A673 (cell line): ENCODE results near the gene EPM2AIP1. TPM values are rescaled to one million over a fixed set of nuclear protein-coding genes. Genes with fewer than 3 reads are reported as not detected.

Experiments
- BruUV-seq: library from RNA; stranded (reverse); fragments of 400-500 nt; replicated peaks from 2 replicates; lab custom pipeline; 2021; lab: Mats Ljungman, UMichigan
- CTCF ChIA-PET: fragments of 300-600 bp; sonication (Branson Sonifier 250); formaldehyde crosslinking; loops from one replicate; lab custom pipeline; 2022; ENCODE audit warnings: antibody characterized with exemption; lab: Charles Lee
- POLR2A ChIA-PET: fragments of 300-600 bp; sonication (Branson Sonifier 250); formaldehyde crosslinking; loops from one replicate; lab custom pipeline; 2022; ENCODE audit warnings: antibody characterized with exemption; ENCODE audit not compliant: low non-redundant PET; lab: Charles Lee
- DNase-seq: peaks from one replicate; pipeline ENCODE4 v3.0.0-alpha.2; 2015; ENCODE audit warnings: low spot score
- H3K27ac ChIP-seq: fragments of 200-600 bp; sonication (generic); 2 replicates; pipeline ENCODE4 v1.5.1; 2016; ENCODE audit warnings: mixed run types, low read depth, mild to moderate bottlenecking, mixed read lengths, antibody characterized with exemption, low read length; ENCODE audit not compliant: poor library complexity, severe bottlenecking
- H3K27me3 ChIP-seq: fragments of 200-600 bp; sonication (generic); replicated peaks from 2 replicates; pipeline ENCODE4 v1.6.1; 2017; ENCODE audit warnings: mixed run types, low read depth, mild to moderate bottlenecking, mixed read lengths, antibody characterized with exemption, low read length; ENCODE audit not compliant: insufficient read depth, poor library complexity
- H3K36me3 ChIP-seq: fragments of 200-600 bp; sonication (generic); 2 replicates; pipeline ENCODE4 v1.6.1; 2016; ENCODE audit warnings: mixed run types, mild to moderate bottlenecking, mixed read lengths, antibody characterized with exemption, low read length; ENCODE audit not compliant: insufficient read depth, poor library complexity, severe bottlenecking
- H3K4me1 ChIP-seq: fragments of 200-600 bp; sonication (generic); 2 replicates; pipeline ENCODE4 v1.6.1; 2017; ENCODE audit warnings: mixed run types, mild to moderate bottlenecking, mixed read lengths, antibody characterized with exemption, low read length; ENCODE audit not compliant: insufficient read depth, poor library complexity, severe bottlenecking
- H3K4me3 ChIP-seq: fragments of 200-600 bp; sonication (generic); 2 replicates; pipeline ENCODE4 v1.5.1; 2016; ENCODE audit warnings: low read depth, mixed run types, mild to moderate bottlenecking, mixed read lengths, low read length; ENCODE audit not compliant: poor library complexity, severe bottlenecking
- H3K9me3 ChIP-seq: fragments of 200-600 bp; sonication (generic); 2 replicates; pipeline ENCODE4 v1.6.1; 2016; ENCODE audit warnings: mixed run types, low read depth, mild to moderate bottlenecking, mixed read lengths, antibody characterized with exemption, low read length; ENCODE audit not compliant: poor library complexity, severe bottlenecking
- EZH2 ChIP-seq: fragments of 200-600 bp; sonication (generic); IDR thresholded peaks from 2 replicates; pipeline ENCODE4 v1.6.1; 2017; ENCODE audit warnings: borderline replicate concordance, low read depth, mild to moderate bottlenecking, mixed read lengths, antibody characterized with exemption, low read length; ENCODE audit not compliant: poor library complexity, severe bottlenecking
- intact Hi-C: fragments of 100-400 bp; cut with micrococcal nuclease; formaldehyde crosslinking; loops from one replicate; pipeline ENCODE4 v1.10.0; 2022; ENCODE audit not compliant: unreplicated experiment
- total RNA-seq: library from RNA; stranded (reverse); gene quantifications from 2 replicates; pipeline ENCODE4 v1.2.3, GENCODE V29; 2021
- TF ChIP-seq, protein P1 (sequence below): fragments of 300-800, 200-600 bp; sonication (generic); conservative IDR thresholded peaks from 2 replicates; pipeline ENCODE4 v1.5.1; 2017; ENCODE audit warnings: low read depth, mild to moderate bottlenecking, antibody characterized with exemption, low read length, moderate library complexity, mixed read lengths

The EPM2AIP1 gene
- total RNA-seq, 1 experiment from 2014 or later = 25.8 TPM

DNA sequence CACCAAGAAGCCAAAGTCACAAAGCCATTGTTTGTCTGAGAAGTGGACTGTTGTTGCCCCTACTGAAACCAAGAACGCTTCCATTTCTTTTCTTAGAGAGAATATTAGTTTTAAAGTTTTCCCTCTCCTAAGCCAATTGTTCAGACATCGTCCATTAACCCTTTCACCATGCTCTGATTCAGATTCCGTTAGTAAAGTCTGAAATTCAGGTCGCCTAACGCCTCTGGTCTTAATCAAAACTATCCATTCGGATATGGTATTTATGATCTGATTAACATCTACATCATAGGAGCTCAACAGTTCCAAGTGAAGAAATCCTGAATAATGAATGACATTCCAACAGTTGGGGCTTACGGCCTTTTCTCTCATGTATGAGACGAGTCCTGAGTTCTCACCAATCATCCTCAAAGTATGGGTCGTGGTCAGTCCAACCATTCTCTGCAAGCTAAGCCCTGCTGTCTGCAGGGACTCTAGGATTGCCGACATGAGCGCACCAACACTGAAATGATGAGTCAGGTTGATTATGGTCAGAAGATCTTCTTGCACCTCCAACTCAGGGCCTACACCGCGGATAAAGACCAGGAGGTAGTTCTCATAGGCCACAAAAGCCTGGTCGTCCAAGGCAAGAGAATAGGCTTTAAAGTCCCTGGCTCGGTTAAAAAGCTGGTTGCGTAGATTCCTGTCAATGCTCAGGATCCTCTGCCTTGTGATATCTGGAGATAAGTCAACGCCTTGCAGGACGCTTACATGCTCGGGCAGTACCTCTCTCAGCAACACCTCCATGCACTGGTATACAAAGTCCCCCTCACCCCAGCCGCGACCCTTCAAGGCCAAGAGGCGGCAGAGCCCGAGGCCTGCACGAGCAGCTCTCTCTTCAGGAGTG lies 767 bp downstream of the EPM2AIP1 start:
- intact Hi-C loops = loop anchor here (5.0 kb wide), 1 partner anchor 100 kb away; no protein-coding TSS in a partner anchor
- Histone ChIP-seq H3K27me3 (no peaks in the 10 kb centered on the region), H3K4me1 (peaks cover 34% of the 10 kb centered on the region), H3K4me3 (peak overlapping the region; percentile 71), H3K9me3 (no peaks in the 10 kb centered on the region), H3K36me3 (peaks cover 41% of the 10 kb centered on the region), H3K27ac (peak overlapping the region; percentile 98)
- CTCF ChIA-PET = interaction anchor here (0.5 to 2.0 kb wide), 2 partner anchors 33 to 200 kb away, joined by 3 to 7 read pairs; no protein-coding TSS in a partner anchor
- POLR2A ChIA-PET = interaction anchor here (0.7 kb wide), 1 partner anchor 46 kb away, joined by 3 read pairs; no protein-coding TSS in a partner anchor
- DNase-seq = no peak
- BruUV-seq = TSS peak; percentile 42
- TF ChIP-seq, protein P1, sequence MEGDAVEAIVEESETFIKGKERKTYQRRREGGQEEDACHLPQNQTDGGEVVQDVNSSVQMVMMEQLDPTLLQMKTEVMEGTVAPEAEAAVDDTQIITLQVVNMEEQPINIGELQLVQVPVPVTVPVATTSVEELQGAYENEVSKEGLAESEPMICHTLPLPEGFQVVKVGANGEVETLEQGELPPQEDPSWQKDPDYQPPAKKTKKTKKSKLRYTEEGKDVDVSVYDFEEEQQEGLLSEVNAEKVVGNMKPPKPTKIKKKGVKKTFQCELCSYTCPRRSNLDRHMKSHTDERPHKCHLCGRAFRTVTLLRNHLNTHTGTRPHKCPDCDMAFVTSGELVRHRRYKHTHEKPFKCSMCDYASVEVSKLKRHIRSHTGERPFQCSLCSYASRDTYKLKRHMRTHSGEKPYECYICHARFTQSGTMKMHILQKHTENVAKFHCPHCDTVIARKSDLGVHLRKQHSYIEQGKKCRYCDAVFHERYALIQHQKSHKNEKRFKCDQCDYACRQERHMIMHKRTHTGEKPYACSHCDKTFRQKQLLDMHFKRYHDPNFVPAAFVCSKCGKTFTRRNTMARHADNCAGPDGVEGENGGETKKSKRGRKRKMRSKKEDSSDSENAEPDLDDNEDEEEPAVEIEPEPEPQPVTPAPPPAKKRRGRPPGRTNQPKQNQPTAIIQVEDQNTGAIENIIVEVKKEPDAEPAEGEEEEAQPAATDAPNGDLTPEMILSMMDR = no peak
- no peak for TF ChIP-seq EZH2

DNA sequence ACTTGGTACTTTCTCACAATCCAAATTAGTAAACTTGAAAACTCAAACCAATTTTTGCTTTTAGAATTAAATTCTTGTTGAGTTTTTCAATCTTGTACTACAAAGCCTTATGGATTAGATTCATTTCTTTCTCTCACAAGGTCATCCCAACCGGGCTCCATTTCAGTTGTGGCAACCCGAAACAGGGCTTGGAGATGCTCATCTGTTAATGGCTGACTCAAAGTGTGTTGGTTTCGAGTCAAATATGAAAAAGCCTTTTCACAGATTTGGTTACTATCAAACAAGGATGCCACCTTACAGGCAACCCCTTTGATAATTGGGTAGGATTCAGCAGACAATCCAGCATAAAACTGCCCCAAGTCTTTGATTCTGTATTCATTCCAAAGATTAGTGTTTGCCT lies 1.8 kb downstream of the EPM2AIP1 start:
- H3K4me1 ChIP-seq = peaks cover 38% of the 10 kb centered on the region
- no peaks in the 10 kb centered on the region for H3K9me3 ChIP-seq
- no TSS peak for BruUV-seq
- H3K27me3 ChIP-seq = no peaks in the 10 kb centered on the region
- peak overlapping the region; percentile 98 for H3K27ac ChIP-seq
- H3K36me3 ChIP-seq = peaks cover 42% of the 10 kb centered on the region
- peak overlapping the region; percentile 71 for H3K4me3 ChIP-seq
- intact Hi-C loops = loop anchor here (5.0 kb wide), 1 partner anchor 99 kb away; no protein-coding TSS in a partner anchor
- CTCF ChIA-PET = no interaction called here
- POLR2A ChIA-PET = no interaction called here
- no peak for DNase-seq
- no peak for TF ChIP-seq EZH2
- TF ChIP-seq, protein P1 = no peak

DNA sequence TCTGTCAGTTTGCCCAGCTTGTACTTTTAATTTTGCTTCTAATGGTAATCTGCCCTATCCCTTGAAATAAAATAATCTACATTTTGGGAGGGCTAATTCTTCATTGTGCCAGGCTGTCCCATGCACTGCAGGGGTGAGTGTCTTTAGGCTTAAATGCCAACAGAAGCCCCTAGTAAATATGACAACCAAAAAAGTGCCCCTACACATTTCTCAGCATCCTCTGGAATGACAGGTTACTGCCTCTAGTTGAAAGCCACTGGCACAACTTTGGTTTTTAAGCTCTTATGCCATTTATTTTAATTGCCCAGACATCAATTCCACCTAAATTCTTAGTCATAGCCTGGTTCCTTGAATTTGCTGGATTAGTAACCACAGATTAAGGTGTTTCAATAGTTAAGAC lies 3.4 kb downstream of the EPM2AIP1 start:
- H3K36me3 ChIP-seq = peaks cover 54% of the 10 kb centered on the region
- H3K27ac ChIP-seq = peak overlapping the region; percentile 54
- intact Hi-C loops = no loop called here
- no peaks in the 10 kb centered on the region for H3K27me3 ChIP-seq
- no peak for DNase-seq
- POLR2A ChIA-PET = no interaction called here
- H3K4me3 ChIP-seq = peak overlapping the region; percentile 71
- BruUV-seq = no TSS peak
- H3K4me1 ChIP-seq = peaks cover 38% of the 10 kb centered on the region
- H3K9me3 ChIP-seq = no peaks in the 10 kb centered on the region
- no peak for TF ChIP-seq EZH2
- TF ChIP-seq, protein P1 = no peak
- CTCF ChIA-PET = interaction anchor here (0.7 to 1.3 kb wide), 2 partner anchors 26 to 31 kb away, joined by 6 to 10 read pairs; no protein-coding TSS in a partner anchor
